K562 (cell line): ENCODE results near the gene KIF5C. TPM values are rescaled to one million over a fixed set of nuclear protein-coding genes. Genes with fewer than 3 reads are reported as not detected.

Experiments
- ATAC-seq: fragments of 200-7000 bp; cut with Tn5 transposase; 3 replicates; pipeline ENCODE4 v1.9.1; 2020; ENCODE audit warnings: moderate library complexity
- BruUV-seq: library from RNA; stranded (reverse); fragments of 400-500 nt; replicated peaks from 2 replicates; lab custom pipeline; 2021; lab: Mats Ljungman, UMichigan
- CTCF ChIA-PET: fragments of 300-600 bp; formaldehyde crosslinking; extraction: SDS; loops from one replicate; lab custom pipeline; 2021; ENCODE audit warnings: low intra/inter-chr PET ratio; lab: Yijun Ruan, JAX
- POLR2A ChIA-PET: fragments of 300-600, 350-650 bp; sonication (Branson Sonifier 250); formaldehyde crosslinking; extraction: SDS; loops from one replicate; lab custom pipeline; 2021; ENCODE audit warnings: antibody characterized with exemption, inconsistent platforms; lab: Yijun Ruan, JAX
- DNase-seq, 4 experiments: peaks; one replicate each; pipeline versions ENCODE4 v3.0.0 to v3.0.0-alpha.2; 2011 to 2018; ENCODE audit warnings: low spot score in 3 of 4, mixed read lengths in 3 of 4; ENCODE audit errors: extremely low read depth in 1 of 4
- FAIRE-seq: peaks from 2 replicates; lab custom pipeline; 2011; peaks lifted over from hg19 to GRCh38; lab: Jason Lieb, UNC
- H2AFZ ChIP-seq: 2 replicates; pipeline ENCODE4 v1.6.0; 2011; ENCODE audit warnings: low read depth, low read length, control low read depth, inconsistent platforms
- H3K27ac ChIP-seq: fragments of 200-600 bp; 3 replicates; pipeline ENCODE4 v1.8.0; 2011; ENCODE audit warnings: low read depth, mild to moderate bottlenecking, control low read depth, inconsistent platforms, low read length, moderate library complexity, mixed read lengths; ENCODE audit errors: extremely low read depth
- H3K27me3 ChIP-seq, 2 experiments: fragments of 300-600 bp in 1 of 2; 2 replicates in 1 of 2; 3 replicates in 1 of 2; pipeline versions ENCODE4 v1.6.0 to v1.8.0; 2011; ENCODE audit warnings: inconsistent platforms in 2 of 2, low read length in 2 of 2, mild to moderate bottlenecking in 1 of 2, mixed read lengths in 1 of 2, moderate library complexity in 1 of 2; ENCODE audit not compliant: control insufficient read depth in 2 of 2, insufficient read depth in 2 of 2
- H3K36me3 ChIP-seq: fragments of 300-600 bp; 3 replicates; pipeline ENCODE4 v1.8.0; 2011; ENCODE audit warnings: mild to moderate bottlenecking, low read length, inconsistent platforms; ENCODE audit not compliant: control insufficient read depth, insufficient read depth
- H3K4me1 ChIP-seq, 2 experiments: fragments of 200-600 bp in 1 of 2; replicated peaks in 1 of 2; 2 replicates in 1 of 2; 3 replicates in 1 of 2; pipeline versions ENCODE4 v1.5.1 to v1.8.0; 2011; ENCODE audit warnings: inconsistent platforms in 2 of 2, low read length in 2 of 2, mild to moderate bottlenecking in 1 of 2, mixed read lengths in 1 of 2, moderate library complexity in 1 of 2; ENCODE audit not compliant: control insufficient read depth in 2 of 2, insufficient read depth in 2 of 2
- H3K4me2 ChIP-seq: 2 replicates; pipeline ENCODE4 v1.6.1; 2011; ENCODE audit warnings: low read length, control low read depth, inconsistent platforms, mixed read lengths; ENCODE audit not compliant: insufficient read depth
- H3K4me3 ChIP-seq: fragments of 200-600 bp; sonication (generic), shearing (Covaris generic); 2 replicates; pipeline ENCODE4 v1.5.1; 2016; ENCODE audit warnings: control low read depth, inconsistent platforms
- H3K79me2 ChIP-seq: fragments of 200-600 bp; 3 replicates; pipeline ENCODE4 v1.8.0; 2011; ENCODE audit warnings: low read length, inconsistent platforms; ENCODE audit not compliant: control insufficient read depth, insufficient read depth
- H3K9ac ChIP-seq, 2 experiments: 2 replicates each; pipeline versions ENCODE4 v1.6.0 to v1.6.1; 2011; ENCODE audit warnings: low read depth in 2 of 2, low read length in 2 of 2, control low read depth in 1 of 2, inconsistent platforms in 1 of 2, mild to moderate bottlenecking in 1 of 2, mixed read lengths in 1 of 2; ENCODE audit not compliant: insufficient read depth in 1 of 2
- H3K9me1 ChIP-seq: one replicate; pipeline ENCODE4 v1.6.0; 2011; ENCODE audit warnings: inconsistent platforms, mild to moderate bottlenecking, low read length, moderate library complexity; ENCODE audit not compliant: control insufficient read depth, insufficient read depth
- H3K9me3 ChIP-seq: replicated peaks from 2 replicates; pipeline ENCODE4 v1.5.1; 2011; ENCODE audit warnings: low read depth, low read length, inconsistent platforms; ENCODE audit not compliant: control insufficient read depth, insufficient read depth
- H4K20me1 ChIP-seq: replicated peaks from 2 replicates; pipeline ENCODE4 v1.6.1; 2011; ENCODE audit warnings: low read length, inconsistent platforms, mixed read lengths; ENCODE audit not compliant: control insufficient read depth, insufficient read depth
- GABPA ChIP-seq: fragments of 200-800 bp; sonication (Bioruptor generic); conservative IDR thresholded peaks from 2 replicates; pipeline ENCODE4 v1.6.1; 2016; ENCODE audit warnings: low read depth, missing genetic modification characterization, missing compliant biosample characterization
- L3MBTL2 ChIP-seq: fragments of 450-650 bp; IDR thresholded peaks from 2 replicates; pipeline ENCODE4 v1.6.1; 2016; ENCODE audit warnings: mild to moderate bottlenecking, moderate library complexity
- MCM3 ChIP-seq: fragments of 450-650 bp; IDR thresholded peaks from 2 replicates; pipeline ENCODE4 v1.6.1; 2016
- NFIC ChIP-seq: fragments of 450-650 bp; IDR thresholded peaks from 2 replicates; pipeline ENCODE4 v1.6.1; 2017; ENCODE audit warnings: mild to moderate bottlenecking, inconsistent platforms
- ZNF589 ChIP-seq: fragments of 200-800 bp; sonication (Bioruptor generic); IDR thresholded peaks from 2 replicates; pipeline ENCODE4 v1.6.1; 2016; ENCODE audit warnings: low read depth, missing genetic modification characterization, missing compliant biosample characterization
- WGBS: fragments of 100-300 bp; shearing (Covaris generic); methylation state at CpG from one replicate; pipeline ENCODE4 v1.1.6; 2016; ENCODE audit warnings: low coverage, mixed read lengths; ENCODE audit not compliant: insufficient coverage; ENCODE audit errors: missing lambda C conversion rate; 5-methylcytosine and 5-hydroxymethylcytosine counted together
- in situ Hi-C: fragments of 300-500 bp; cut with MboI; formaldehyde crosslinking; loops from 4 replicates; pipeline ENCODE4 v1.15.0; 2018; ENCODE audit warnings: inconsistent platforms, mixed read lengths
- intact Hi-C: fragments of 100-400 bp; cut with micrococcal nuclease; formaldehyde crosslinking; loops from 2 replicates; pipeline ENCODE4 v1.14.2; 2022
- polyA plus RNA-seq, 8 experiments: library from polyadenylated mRNA; depleted of rRNA in 4 of 8; stranded (reverse) in 5 of 8; unstranded in 3 of 8; fragments of >200 nt; fragmentation: Nextera tagmentation in 2 of 8; fragmentation: Illumina TruSeq in 1 of 8; extraction: Ambion mirVana in 2 of 8; extraction: Trizol in 1 of 8; gene quantifications; 2 replicates each; pipeline versions ENCODE4 v1.2.1 to v1.2.3, GENCODE V29; 2011 to 2014; ENCODE audit warnings: inconsistent platforms in 1 of 8, missing spikeins in 1 of 8
- total RNA-seq, 7 experiments: library from RNA; depleted of rRNA in 6 of 7; stranded (reverse); fragments of >200 nt in 6 of 7; fragmentation: Illumina TruSeq in 2 of 7; extraction: Trizol in 2 of 7; gene quantifications; 2 replicates each; pipeline versions ENCODE4 v1.2.1 to v1.2.3, GENCODE V29; 2011 to 2021; ENCODE audit warnings: low replicate concordance in 1 of 7
- TF ChIP-seq, protein P1 (sequence below), 2 experiments: IDR thresholded peaks; 2 replicates each; pipeline ENCODE4 v1.6.1; 2011; ENCODE audit warnings: borderline replicate concordance in 1 of 2, control low read depth in 1 of 2, low read depth in 1 of 2, low read length in 1 of 2, mild to moderate bottlenecking in 1 of 2, mixed read lengths in 1 of 2, moderate library complexity in 1 of 2; ENCODE audit not compliant: insufficient read depth in 1 of 2, insufficient read length in 1 of 2, poor library complexity in 1 of 2, severe bottlenecking in 1 of 2; ENCODE audit errors: extremely low read depth in 1 of 2

KIF5C gene
- total and polyA plus RNA-seq, 9 of the 15 experiments (the other 6 are each of a cell fraction or from before 2014, with no cell fraction given), result 0.01 to 0.09 (median 0.01) TPM; not detected in 6

- BruUV-seq, result no TSS peak
- peak in 1 of 4 experiments; percentile 24 for DNase-seq
- Histone ChIP-seq H3K9me3 (no peaks in the 10 kb centered on the region), H3K79me2 (no peaks in the 10 kb centered on the region), H3K9me1 (no peaks in the 10 kb centered on the region), H3K4me3 (no peak overlapping the region), H3K4me2 (peak overlapping the region; percentile 2; the same call in 1 of the 2 replicates), H3K27me3 (no peaks in the 10 kb centered on the region), H2AFZ (no peak overlapping the region), H4K20me1 (no peaks in the 10 kb centered on the region), H3K9ac (no peak overlapping the region), H3K27ac (no peak overlapping the region), H3K4me1 (no peaks in the 10 kb centered on the region; a peak in 1 of 5 replicates), H3K36me3 (no peaks in the 10 kb centered on the region)
- WGBS, result 1% methylated on average over 8 of the region's 8 CpGs
- CTCF ChIA-PET, result no interaction called here
- no peak for FAIRE-seq
- POLR2A ChIA-PET, result interaction anchor here (0.7 to 1.2 kb wide), 4 partner anchors 9 to 46 kb away, joined by 3 to 4 read pairs (median 3); no protein-coding TSS in a partner anchor
- peak; percentile 62; the same call in 1 of the 2 replicates for TF ChIP-seq L3MBTL2
- TF ChIP-seq NFIC, result peak; percentile 69
- TF ChIP-seq MCM3, result no peak
- TF ChIP-seq, protein P1, sequence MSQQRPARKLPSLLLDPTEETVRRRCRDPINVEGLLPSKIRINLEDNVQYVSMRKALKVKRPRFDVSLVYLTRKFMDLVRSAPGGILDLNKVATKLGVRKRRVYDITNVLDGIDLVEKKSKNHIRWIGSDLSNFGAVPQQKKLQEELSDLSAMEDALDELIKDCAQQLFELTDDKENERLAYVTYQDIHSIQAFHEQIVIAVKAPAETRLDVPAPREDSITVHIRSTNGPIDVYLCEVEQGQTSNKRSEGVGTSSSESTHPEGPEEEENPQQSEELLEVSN (IDR thresholded peaks at IDR 0.05; ENCODE audit: borderline replicate concordance in 1 of 2, extremely low read depth in 1 of 2, insufficient read depth in 1 of 2, insufficient read length in 1 of 2, low read depth in 1 of 2, low read length in 1 of 2, poor library complexity in 1 of 2, severe bottlenecking in 1 of 2), result peak in 1 of 2 experiments; percentile 33
- TF ChIP-seq GABPA (tag), result 0 out of 2 replicates have a peak, but pooled peaks have one; percentile 26
- no peak for TF ChIP-seq ZNF589 (CRISPR knock-in tag)
- intact Hi-C loops (no loop called here), in situ Hi-C loops (no loop called here)
- ATAC-seq, result no peak; the same call in 1 of the 3 replicates
Observed at GRCh38 chr2:148909114-148909513, 34.1 kb downstream of the KIF5C start.
